Measurements from ENCODE around the gene CCDC27.
"Not testable (repeated sequence)": the region's sequence is repeated elsewhere in the genome, so short reads cannot be mapped to it uniquely, and the experiment has no call there.

The CCDC27 gene

DNA sequence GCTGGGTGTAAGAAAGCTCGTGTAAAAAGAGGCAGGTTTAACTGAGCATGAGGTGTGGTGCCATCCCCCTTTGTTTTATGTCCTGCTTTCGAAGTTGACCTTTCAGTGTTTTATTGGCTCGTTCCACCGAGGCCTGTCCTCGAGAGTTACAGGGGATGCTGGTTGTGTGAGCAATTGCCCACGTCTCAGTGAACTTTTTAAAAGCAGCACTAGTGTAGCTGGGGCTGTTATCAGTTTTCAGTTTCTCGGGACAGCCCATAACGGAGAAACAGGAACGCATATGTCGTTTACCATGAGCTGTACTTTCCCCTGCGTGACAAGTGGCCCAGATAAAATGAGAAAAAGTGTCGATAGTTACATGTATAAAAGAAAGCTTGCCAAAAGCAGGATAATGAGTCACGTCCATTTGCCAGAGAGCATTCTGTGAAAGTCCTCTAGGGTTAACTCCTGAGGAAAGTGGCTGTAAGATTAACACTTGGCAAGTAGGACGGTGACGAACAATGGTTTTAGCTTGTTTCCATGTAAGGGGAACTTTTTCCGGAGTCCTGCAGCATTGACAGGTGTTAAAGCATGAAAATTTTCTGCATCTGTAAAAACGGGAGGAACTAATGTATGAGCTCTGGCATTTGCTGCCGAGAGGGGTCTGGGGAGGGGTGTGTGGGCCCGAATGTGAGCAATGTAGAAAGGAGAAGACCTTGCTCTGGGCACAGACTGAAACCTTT is 51.8 kb downstream of the CCDC27 start:
- DNase-seq (ENCODE audit: low read depth, low spot score), result no peak
- TF ChIP-seq, protein P1, sequence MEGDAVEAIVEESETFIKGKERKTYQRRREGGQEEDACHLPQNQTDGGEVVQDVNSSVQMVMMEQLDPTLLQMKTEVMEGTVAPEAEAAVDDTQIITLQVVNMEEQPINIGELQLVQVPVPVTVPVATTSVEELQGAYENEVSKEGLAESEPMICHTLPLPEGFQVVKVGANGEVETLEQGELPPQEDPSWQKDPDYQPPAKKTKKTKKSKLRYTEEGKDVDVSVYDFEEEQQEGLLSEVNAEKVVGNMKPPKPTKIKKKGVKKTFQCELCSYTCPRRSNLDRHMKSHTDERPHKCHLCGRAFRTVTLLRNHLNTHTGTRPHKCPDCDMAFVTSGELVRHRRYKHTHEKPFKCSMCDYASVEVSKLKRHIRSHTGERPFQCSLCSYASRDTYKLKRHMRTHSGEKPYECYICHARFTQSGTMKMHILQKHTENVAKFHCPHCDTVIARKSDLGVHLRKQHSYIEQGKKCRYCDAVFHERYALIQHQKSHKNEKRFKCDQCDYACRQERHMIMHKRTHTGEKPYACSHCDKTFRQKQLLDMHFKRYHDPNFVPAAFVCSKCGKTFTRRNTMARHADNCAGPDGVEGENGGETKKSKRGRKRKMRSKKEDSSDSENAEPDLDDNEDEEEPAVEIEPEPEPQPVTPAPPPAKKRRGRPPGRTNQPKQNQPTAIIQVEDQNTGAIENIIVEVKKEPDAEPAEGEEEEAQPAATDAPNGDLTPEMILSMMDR (IDR thresholded peaks at IDR 0.05; ENCODE audit: low read depth, low read length), result no peak
- no peak overlapping the region for H3K4me3 ChIP-seq (ENCODE audit: low read depth, low read length)
- in situ Hi-C loops (cut with HindIII; ENCODE audit: low sequenced_read_pairs), result no loop called here

DNA sequence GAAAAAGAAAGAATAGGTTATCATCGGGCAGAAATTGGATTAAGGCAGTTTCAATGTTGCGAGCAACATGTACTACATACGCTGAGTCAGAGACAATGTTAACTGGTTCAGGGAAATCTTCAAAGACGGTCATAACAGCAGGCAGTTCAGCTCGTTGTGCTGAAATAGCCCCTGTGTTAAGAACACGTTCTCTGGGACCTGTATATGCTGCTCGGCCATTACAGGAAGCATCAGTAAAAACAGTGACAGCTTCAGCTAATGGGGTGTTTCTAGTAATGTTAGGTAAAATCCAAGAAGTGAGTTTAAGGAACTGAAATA is 52.3 kb downstream of the CCDC27 start:
- in situ Hi-C loops (cut with HindIII; ENCODE audit: low sequenced_read_pairs); H3K4me3 ChIP-seq (ENCODE audit: low read depth, low read length); DNase-seq (ENCODE audit: low read depth, low spot score): not testable (repeated sequence)

DNA sequence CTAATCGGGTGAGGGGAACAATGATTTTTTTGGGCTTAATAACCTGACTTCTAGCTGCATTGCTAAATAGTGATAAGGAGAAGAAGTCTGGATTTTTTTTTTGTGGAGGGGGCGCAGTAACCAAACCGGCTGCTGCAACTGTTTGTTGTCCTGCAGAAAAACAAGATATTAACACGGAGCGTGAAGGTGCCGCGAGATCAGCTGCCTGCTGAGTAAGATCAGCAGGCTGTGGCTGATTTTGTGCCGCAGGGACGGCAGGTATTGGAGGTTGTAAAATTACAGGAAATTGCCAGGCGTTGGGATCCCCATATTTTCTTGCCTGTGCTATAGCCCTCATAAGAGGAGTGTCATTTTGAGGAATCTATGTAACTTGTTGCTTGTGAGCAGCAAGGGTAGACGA is 52.8 kb downstream of the CCDC27 start:
- in situ Hi-C loops (cut with HindIII; ENCODE audit: low sequenced_read_pairs), result no loop called here
- no peak for DNase-seq (ENCODE audit: low read depth, low spot score)
- H3K4me3 ChIP-seq (ENCODE audit: low read depth, low read length), result no peak overlapping the region
- TF ChIP-seq, protein P1 (IDR thresholded peaks at IDR 0.05; ENCODE audit: low read depth, low read length), result no peak

DNA sequence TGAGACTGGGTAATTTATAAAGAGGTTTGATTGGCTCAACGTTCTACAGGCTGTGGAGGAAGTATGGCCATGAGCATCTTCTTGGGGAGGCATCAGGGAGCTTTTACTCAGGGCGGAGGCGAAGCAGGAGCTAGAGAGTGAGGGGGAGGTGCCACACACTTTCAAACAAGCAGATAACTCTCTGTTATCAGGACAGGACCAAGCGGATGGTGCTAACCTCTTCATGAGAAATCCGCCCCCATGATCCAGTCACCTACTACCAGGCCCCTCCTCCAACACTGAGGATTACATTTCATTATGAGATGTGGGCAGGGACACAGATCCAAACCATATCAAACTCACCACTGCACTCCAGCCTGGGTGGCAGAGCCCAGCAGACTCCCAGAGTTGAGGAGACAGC is 55.5 kb downstream of the CCDC27 start:
- in situ Hi-C loops (cut with HindIII; ENCODE audit: low sequenced_read_pairs), result no loop called here
- DNase-seq (ENCODE audit: low read depth, low spot score), result no peak
- no peak overlapping the region for H3K4me3 ChIP-seq (ENCODE audit: low read depth, low read length)
- TF ChIP-seq, protein P1 (IDR thresholded peaks at IDR 0.05; ENCODE audit: low read depth, low read length), result no peak

DNA sequence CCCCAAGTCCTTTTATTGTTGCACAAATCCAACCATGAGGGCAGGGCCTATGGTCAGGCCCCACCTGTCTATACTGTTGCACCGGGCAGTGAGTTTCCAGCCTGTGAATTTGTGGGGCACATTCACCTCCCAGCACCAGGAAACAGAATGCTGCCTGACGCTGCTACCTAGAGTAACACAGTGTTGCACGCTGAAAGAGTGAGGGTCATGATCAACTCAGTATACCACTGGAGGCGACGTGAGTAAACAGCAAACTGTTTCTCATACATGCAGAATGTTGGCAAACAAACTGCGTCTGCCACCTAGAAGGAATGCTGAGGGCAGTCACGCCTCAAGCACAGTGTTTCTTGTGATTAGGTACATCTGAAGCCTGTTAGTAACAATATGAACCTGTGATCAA is 57.4 kb downstream of the CCDC27 start:
- in situ Hi-C loops (cut with HindIII; ENCODE audit: low sequenced_read_pairs), result no loop called here
- TF ChIP-seq, protein P1 (IDR thresholded peaks at IDR 0.05; ENCODE audit: low read depth, low read length), result no peak
- H3K4me3 ChIP-seq (ENCODE audit: low read depth, low read length), result no peak overlapping the region
- no peak for DNase-seq (ENCODE audit: low read depth, low spot score)

DNA sequence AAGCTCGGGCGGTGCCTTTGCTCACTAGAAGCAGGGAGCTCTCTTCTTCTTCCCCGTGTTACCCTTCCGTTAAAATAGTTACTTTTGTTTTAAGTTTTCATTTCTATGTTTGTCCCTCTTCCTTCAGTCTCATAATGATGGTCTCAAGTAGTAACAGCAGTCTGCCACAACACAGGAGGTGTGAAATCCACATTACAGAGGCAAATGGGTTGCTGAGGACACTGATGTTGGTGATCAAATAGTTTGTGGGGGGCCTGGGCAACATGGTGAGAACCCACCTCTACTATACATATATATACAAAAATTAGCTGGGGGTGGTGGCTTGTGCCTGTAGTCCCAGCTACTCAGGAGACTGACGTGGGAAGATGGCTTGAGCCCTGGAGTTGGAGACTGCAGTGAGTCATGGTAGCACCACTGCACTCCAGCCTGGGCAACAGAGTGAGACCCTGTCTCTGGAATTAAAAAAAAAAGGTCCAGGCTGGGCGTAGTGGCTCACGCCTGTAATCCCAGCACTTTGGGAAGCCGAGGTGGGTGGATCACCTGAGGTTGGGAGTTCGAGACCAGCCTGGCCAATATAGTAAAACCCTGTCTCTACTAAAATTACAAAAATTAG is 58.0 kb downstream of the CCDC27 start:
- in situ Hi-C loops (cut with HindIII; ENCODE audit: low sequenced_read_pairs); DNase-seq (ENCODE audit: low read depth, low spot score); H3K4me3 ChIP-seq (ENCODE audit: low read depth, low read length): not testable (repeated sequence)

DNA sequence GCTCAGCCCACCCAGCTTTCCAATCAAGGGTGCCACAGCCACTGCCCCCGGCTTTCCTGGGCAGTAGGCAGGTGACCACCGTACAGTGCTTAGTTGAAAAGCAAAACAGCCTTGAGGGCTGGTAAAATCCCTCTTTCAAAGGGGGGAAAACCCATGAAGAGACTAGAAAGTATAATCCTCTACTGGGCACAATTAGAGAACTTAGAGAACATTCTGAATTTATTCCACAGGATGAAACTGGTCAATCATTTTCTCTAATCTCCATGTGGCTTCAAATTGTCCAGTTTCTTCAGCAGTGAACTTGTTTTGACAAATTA is 59.3 kb downstream of the CCDC27 start:
- in situ Hi-C loops (cut with HindIII; ENCODE audit: low sequenced_read_pairs), result no loop called here
- TF ChIP-seq, protein P1 (IDR thresholded peaks at IDR 0.05; ENCODE audit: low read depth, low read length), result no peak
- DNase-seq (ENCODE audit: low read depth, low spot score), result no peak
- no peak overlapping the region for H3K4me3 ChIP-seq (ENCODE audit: low read depth, low read length)

DNA sequence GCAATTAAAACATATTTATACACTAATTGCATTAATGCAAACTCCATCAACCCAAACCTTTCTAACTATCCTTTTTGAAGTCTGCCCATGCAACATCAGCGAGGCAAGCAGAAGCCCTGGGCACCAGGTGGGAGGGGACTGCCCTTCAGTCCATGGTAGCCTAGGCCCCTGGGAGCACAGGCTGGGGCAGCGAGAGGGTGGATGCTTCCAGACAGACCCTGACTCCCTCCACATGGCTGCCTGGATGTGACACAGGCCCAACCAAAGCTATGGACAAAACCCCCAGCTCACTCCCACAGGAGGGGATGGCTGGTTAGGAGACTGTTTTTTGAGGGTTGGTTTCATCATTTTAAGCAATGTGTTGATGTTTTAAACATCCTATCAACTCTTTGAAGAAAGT is 61.8 kb downstream of the CCDC27 start:
- H3K4me3 ChIP-seq (ENCODE audit: low read depth, low read length), result no peak overlapping the region
- no peak for DNase-seq (ENCODE audit: low read depth, low spot score)
- in situ Hi-C loops (cut with HindIII; ENCODE audit: low sequenced_read_pairs), result no loop called here
- TF ChIP-seq, protein P1 (IDR thresholded peaks at IDR 0.05; ENCODE audit: low read depth, low read length), result no peak
